KMS-11 (cell line): ENCODE results near the gene PNPLA4.

Experiments used
- H2AFZ ChIP-seq: fragments of 200-600 bp; sonication (generic); 2 replicates; pipeline ENCODE4 v1.6.1; 2016; ENCODE audit warnings: antibody characterized with exemption, mixed run types, low read depth
- H3K27ac ChIP-seq: fragments of 200-600 bp; sonication (generic); 2 replicates; pipeline ENCODE4 v1.6.1; 2016; ENCODE audit warnings: mild to moderate bottlenecking, mixed run types
- H3K27me3 ChIP-seq: fragments of 200-600 bp; sonication (generic); 2 replicates; pipeline ENCODE4 v1.6.1; 2017; ENCODE audit warnings: mild to moderate bottlenecking, low read depth, mixed run types, moderate library complexity; ENCODE audit not compliant: insufficient read depth
- H3K36me3 ChIP-seq: fragments of 200-600 bp; sonication (generic); 2 replicates; pipeline ENCODE4 v1.6.1; 2017; ENCODE audit warnings: mild to moderate bottlenecking, mixed run types; ENCODE audit not compliant: insufficient read depth
- H3K4me1 ChIP-seq: fragments of 200-600 bp; sonication (generic); 2 replicates; pipeline ENCODE4 v1.6.1; 2016; ENCODE audit warnings: mild to moderate bottlenecking, low read depth, mixed run types; ENCODE audit not compliant: poor library complexity, severe bottlenecking
- H3K4me2 ChIP-seq: fragments of 200-600 bp; sonication (generic); 2 replicates; pipeline ENCODE4 v1.7.0; 2016; ENCODE audit warnings: mild to moderate bottlenecking, mixed run types
- H3K4me3 ChIP-seq: fragments of 200-600 bp; sonication (generic); IDR thresholded peaks from 2 replicates; pipeline ENCODE4 v1.6.1; 2017; ENCODE audit warnings: low read depth, low read length, mixed read lengths; ENCODE audit not compliant: insufficient read depth
- H3K79me2 ChIP-seq: fragments of 200-600 bp; sonication (generic); 2 replicates; pipeline ENCODE4 v1.6.1; 2016; ENCODE audit warnings: low read depth, mixed run types; ENCODE audit not compliant: insufficient read depth
- H3K9ac ChIP-seq: fragments of 200-600 bp; sonication (generic); 2 replicates; pipeline ENCODE4 v1.6.1; 2016; ENCODE audit warnings: mild to moderate bottlenecking, mixed run types
- H4K20me1 ChIP-seq: fragments of 200-600 bp; sonication (generic); 2 replicates; pipeline ENCODE4 v1.6.1; 2016; ENCODE audit warnings: mild to moderate bottlenecking, mixed run types; ENCODE audit not compliant: insufficient read depth
- TF ChIP-seq, protein P1 (sequence below): fragments of 200-600 bp; sonication (generic); conservative IDR thresholded peaks from 2 replicates; pipeline ENCODE4 v1.6.1; 2017; ENCODE audit warnings: low read depth, mild to moderate bottlenecking, antibody characterized with exemption, low read length, moderate library complexity, mixed read lengths

PNPLA4 gene

DNA sequence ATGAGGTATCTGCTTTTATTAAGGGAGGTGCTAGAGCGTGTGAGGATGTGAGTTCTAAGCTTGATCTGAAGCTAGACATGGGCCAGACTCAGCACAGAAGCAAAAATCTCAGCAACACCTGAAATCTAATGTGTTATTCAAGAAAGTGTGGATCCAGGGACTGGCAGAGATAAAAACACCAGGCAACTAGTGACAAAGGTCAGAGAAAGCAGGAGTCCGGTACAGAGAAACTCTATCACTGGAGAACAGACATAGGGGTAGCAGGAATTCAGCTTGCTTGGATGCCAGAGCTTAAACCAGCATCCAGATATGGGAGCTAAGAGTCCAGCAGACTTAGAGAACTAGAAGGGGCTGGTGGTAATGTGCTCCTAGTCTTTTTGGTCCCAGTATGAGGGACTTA, 50.3 kb downstream of the PNPLA4 start:
- no peaks in the 10 kb centered on the region for H3K27me3 ChIP-seq
- H2AFZ ChIP-seq: no peak overlapping the region
- H3K9ac ChIP-seq: no peak overlapping the region
- no peak overlapping the region for H3K4me2 ChIP-seq
- no peaks in the 10 kb centered on the region for H4K20me1 ChIP-seq
- TF ChIP-seq, protein P1, sequence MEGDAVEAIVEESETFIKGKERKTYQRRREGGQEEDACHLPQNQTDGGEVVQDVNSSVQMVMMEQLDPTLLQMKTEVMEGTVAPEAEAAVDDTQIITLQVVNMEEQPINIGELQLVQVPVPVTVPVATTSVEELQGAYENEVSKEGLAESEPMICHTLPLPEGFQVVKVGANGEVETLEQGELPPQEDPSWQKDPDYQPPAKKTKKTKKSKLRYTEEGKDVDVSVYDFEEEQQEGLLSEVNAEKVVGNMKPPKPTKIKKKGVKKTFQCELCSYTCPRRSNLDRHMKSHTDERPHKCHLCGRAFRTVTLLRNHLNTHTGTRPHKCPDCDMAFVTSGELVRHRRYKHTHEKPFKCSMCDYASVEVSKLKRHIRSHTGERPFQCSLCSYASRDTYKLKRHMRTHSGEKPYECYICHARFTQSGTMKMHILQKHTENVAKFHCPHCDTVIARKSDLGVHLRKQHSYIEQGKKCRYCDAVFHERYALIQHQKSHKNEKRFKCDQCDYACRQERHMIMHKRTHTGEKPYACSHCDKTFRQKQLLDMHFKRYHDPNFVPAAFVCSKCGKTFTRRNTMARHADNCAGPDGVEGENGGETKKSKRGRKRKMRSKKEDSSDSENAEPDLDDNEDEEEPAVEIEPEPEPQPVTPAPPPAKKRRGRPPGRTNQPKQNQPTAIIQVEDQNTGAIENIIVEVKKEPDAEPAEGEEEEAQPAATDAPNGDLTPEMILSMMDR: no peak
- H3K36me3 ChIP-seq: no peaks in the 10 kb centered on the region
- H3K79me2 ChIP-seq: no peaks in the 10 kb centered on the region
- no peak overlapping the region for H3K27ac ChIP-seq
- no peak overlapping the region for H3K4me3 ChIP-seq
- H3K4me1 ChIP-seq: no peaks in the 10 kb centered on the region

DNA sequence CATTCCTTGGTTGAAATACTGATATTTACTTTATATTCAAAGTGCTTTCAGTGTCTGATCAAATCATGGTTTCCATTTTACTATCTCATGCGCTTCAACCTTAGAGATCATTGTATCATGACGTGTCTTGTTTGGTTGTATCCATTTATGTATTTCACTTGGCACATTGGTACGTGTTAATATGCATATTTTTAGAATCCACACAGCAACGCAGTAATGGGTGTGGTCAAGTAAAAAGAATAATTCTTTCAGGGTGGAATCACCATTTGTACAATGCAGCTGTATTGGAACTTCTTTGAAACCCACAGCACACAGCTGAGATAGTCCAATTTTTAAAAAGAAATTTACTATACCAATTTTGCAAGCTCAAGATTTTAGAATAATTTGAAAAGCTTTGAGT, 55.2 kb downstream of the PNPLA4 start:
- Histone ChIP-seq H3K79me2 (no peaks in the 10 kb centered on the region), H3K4me3 (no peak overlapping the region), H3K36me3 (no peaks in the 10 kb centered on the region), H4K20me1 (no peaks in the 10 kb centered on the region), H3K9ac (no peak overlapping the region), H3K27me3 (no peaks in the 10 kb centered on the region), H2AFZ (no peak overlapping the region), H3K4me2 (no peak overlapping the region), H3K27ac (no peak overlapping the region), H3K4me1 (no peaks in the 10 kb centered on the region)
- TF ChIP-seq, protein P1: no peak

DNA sequence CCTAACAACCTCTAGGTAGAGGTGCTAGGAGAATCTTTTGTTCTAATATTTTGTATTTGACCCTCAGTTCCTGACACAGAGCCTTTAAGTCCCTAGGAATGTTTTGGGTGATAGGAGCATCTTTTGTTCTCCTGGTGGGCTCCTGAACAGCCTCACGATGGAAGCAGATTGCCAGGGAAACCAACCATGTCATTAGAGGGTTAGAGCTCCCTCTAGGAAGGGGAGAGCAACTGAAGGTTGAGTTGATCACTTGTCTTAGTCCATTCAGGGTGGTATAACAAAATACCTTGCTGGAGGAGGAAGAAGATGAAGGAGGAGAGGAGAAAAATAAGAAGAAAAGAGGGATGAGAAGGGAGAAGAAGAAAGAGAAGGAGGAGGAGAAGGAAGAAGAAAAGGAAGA, 75.0 kb downstream of the PNPLA4 start:
- TF ChIP-seq, protein P1: no peak
- H3K27me3 ChIP-seq: no peaks in the 10 kb centered on the region
- H2AFZ ChIP-seq: no peak overlapping the region
- no peaks in the 10 kb centered on the region for H3K36me3 ChIP-seq
- no peak overlapping the region for H3K4me3 ChIP-seq
- no peak overlapping the region for H3K4me2 ChIP-seq
- H3K27ac ChIP-seq: no peak overlapping the region
- no peaks in the 10 kb centered on the region for H3K4me1 ChIP-seq
- H4K20me1 ChIP-seq: no peaks in the 10 kb centered on the region
- no peak overlapping the region for H3K9ac ChIP-seq
- no peaks in the 10 kb centered on the region for H3K79me2 ChIP-seq
